ENCODE results near the gene SNAP25.

DNA sequence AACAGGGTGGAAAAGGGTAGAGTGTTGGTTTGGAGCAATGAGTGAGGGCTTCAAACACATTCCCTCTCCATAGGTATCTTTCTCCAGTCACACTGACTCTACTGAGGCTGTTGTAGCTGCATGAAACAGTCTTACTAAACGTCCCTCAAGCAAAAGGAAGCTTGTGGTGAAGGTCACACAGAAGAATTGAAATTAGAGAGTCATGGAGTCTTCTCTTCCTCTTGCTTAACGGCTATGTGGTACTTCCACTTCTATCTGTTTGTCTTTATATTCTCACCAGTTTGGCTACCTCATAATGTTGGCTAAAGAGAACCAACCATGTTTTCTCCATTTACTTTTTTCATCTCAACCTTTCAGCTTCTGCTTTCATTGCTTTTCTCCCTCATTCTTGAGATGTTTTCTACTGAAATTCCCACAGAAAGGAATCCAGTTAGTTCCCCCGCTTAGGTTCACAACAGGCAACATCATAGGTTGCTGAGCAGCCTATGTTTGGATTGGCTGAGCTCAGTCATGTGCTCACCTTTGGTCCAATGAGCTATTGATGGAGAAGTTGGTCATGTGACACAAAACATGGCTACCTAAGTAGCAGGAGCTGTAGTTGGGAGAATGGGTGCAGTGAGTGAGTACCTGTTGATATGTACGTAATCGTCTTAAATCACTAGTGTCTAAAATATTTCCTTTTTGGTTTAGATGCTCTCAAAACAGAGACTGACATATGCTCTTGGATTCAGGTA lies 99.8 kb downstream of the SNAP25 start:
- TF ChIP-seq, protein P1, sequence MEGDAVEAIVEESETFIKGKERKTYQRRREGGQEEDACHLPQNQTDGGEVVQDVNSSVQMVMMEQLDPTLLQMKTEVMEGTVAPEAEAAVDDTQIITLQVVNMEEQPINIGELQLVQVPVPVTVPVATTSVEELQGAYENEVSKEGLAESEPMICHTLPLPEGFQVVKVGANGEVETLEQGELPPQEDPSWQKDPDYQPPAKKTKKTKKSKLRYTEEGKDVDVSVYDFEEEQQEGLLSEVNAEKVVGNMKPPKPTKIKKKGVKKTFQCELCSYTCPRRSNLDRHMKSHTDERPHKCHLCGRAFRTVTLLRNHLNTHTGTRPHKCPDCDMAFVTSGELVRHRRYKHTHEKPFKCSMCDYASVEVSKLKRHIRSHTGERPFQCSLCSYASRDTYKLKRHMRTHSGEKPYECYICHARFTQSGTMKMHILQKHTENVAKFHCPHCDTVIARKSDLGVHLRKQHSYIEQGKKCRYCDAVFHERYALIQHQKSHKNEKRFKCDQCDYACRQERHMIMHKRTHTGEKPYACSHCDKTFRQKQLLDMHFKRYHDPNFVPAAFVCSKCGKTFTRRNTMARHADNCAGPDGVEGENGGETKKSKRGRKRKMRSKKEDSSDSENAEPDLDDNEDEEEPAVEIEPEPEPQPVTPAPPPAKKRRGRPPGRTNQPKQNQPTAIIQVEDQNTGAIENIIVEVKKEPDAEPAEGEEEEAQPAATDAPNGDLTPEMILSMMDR (IDR thresholded peaks at IDR 0.05; ENCODE audit: insufficient read depth, low read length), result no peak
- TF ChIP-seq POLR2AphosphoS5 (IDR thresholded peaks at IDR 0.05; ENCODE audit: low read depth) (no peak), GABPA (IDR thresholded peaks at IDR 0.05; ENCODE audit: low read depth) (no peak), SPI1 (IDR thresholded peaks at IDR 0.05; ENCODE audit: borderline replicate concordance, low read depth) (peak; percentile 16; the same call in 1 of the 2 replicates)
- TF ChIP-seq, protein P2, sequence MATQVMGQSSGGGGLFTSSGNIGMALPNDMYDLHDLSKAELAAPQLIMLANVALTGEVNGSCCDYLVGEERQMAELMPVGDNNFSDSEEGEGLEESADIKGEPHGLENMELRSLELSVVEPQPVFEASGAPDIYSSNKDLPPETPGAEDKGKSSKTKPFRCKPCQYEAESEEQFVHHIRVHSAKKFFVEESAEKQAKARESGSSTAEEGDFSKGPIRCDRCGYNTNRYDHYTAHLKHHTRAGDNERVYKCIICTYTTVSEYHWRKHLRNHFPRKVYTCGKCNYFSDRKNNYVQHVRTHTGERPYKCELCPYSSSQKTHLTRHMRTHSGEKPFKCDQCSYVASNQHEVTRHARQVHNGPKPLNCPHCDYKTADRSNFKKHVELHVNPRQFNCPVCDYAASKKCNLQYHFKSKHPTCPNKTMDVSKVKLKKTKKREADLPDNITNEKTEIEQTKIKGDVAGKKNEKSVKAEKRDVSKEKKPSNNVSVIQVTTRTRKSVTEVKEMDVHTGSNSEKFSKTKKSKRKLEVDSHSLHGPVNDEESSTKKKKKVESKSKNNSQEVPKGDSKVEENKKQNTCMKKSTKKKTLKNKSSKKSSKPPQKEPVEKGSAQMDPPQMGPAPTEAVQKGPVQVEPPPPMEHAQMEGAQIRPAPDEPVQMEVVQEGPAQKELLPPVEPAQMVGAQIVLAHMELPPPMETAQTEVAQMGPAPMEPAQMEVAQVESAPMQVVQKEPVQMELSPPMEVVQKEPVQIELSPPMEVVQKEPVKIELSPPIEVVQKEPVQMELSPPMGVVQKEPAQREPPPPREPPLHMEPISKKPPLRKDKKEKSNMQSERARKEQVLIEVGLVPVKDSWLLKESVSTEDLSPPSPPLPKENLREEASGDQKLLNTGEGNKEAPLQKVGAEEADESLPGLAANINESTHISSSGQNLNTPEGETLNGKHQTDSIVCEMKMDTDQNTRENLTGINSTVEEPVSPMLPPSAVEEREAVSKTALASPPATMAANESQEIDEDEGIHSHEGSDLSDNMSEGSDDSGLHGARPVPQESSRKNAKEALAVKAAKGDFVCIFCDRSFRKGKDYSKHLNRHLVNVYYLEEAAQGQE (IDR thresholded peaks at IDR 0.05; ENCODE audit: insufficient replicate concordance, low read depth), result no peak

Measured in HL-60 (cell line).